H1 (cell line): ENCODE measurements around the gene HPGDS. TPM values are rescaled to one million over a fixed set of nuclear protein-coding genes. Genes with fewer than 3 reads are reported as not detected.

Experiments used
- CTCF ChIA-PET: fragments of 300-600 bp; sonication (Branson Sonifier 250); formaldehyde crosslinking; loops from one replicate; lab custom pipeline; 2021; ENCODE audit not compliant: partially characterized antibody; lab: Charles Lee
- POLR2A ChIA-PET: fragments of 300-600 bp; sonication (Branson Sonifier 250); formaldehyde crosslinking; loops from one replicate; lab custom pipeline; 2021; ENCODE audit warnings: inconsistent platforms; ENCODE audit not compliant: partially characterized antibody; lab: Charles Lee
- DNase-seq, 2 experiments: peaks; one replicate each; pipeline versions ENCODE4 v3.0.0 to v3.0.0-alpha.2; 2010 to 2022; ENCODE audit warnings: low spot score in 2 of 2, low read depth in 1 of 2, mixed read lengths in 1 of 2
- FAIRE-seq: peaks from 2 replicates; lab custom pipeline; 2011; peaks lifted over from hg19 to GRCh38; lab: Jason Lieb, UNC
- H2AFZ ChIP-seq: 2 replicates; pipeline ENCODE4 v1.8.1; 2012; ENCODE audit warnings: low read length, inconsistent platforms
- H2AK5ac ChIP-seq: 2 replicates; pipeline ENCODE4 v1.6.1; 2013; ENCODE audit warnings: low read depth, low read length
- H2BK120ac ChIP-seq: replicated peaks from 2 replicates; pipeline ENCODE3; 2013; ENCODE audit warnings: low read depth, low read length, inconsistent platforms
- H2BK12ac ChIP-seq: 2 replicates; pipeline ENCODE4 v1.6.1; 2013; ENCODE audit warnings: low read depth, low read length
- H2BK15ac ChIP-seq: 2 replicates; pipeline ENCODE4 v1.6.1; 2013; ENCODE audit warnings: low read length
- H2BK20ac ChIP-seq: 2 replicates; pipeline ENCODE4 v1.6.1; 2013; ENCODE audit warnings: low read length
- H2BK5ac ChIP-seq: 2 replicates; pipeline ENCODE4 v1.6.1; 2013; ENCODE audit warnings: low read depth, low read length
- H3K14ac ChIP-seq: 2 replicates; pipeline ENCODE4 v1.6.1; 2013; ENCODE audit warnings: inconsistent platforms; ENCODE audit not compliant: insufficient read length
- H3K18ac ChIP-seq: 2 replicates; pipeline ENCODE4 v1.6.1; 2013; ENCODE audit warnings: low read length; ENCODE audit errors: extremely low read depth
- H3K23ac ChIP-seq: 2 replicates; pipeline ENCODE4 v1.6.1; 2013; ENCODE audit warnings: inconsistent platforms; ENCODE audit not compliant: insufficient read length
- H3K23me2 ChIP-seq: 2 replicates; pipeline ENCODE4 v1.6.1; 2013; ENCODE audit warnings: low read depth, low read length
- H3K27ac ChIP-seq: 2 replicates; pipeline ENCODE4 v1.6.1; 2011; ENCODE audit warnings: low read depth, low read length, inconsistent platforms
- H3K27me3 ChIP-seq, 4 experiments: replicated peaks in 1 of 4; 1 replicate in 1 of 4; 2 replicates in 3 of 4; pipeline versions ENCODE4 v1.6.1 to v1.8.1; 2011 to 2013; ENCODE audit warnings: low read length in 3 of 4, mild to moderate bottlenecking in 3 of 4, inconsistent platforms in 2 of 4, mixed read lengths in 2 of 4, moderate library complexity in 1 of 4; ENCODE audit not compliant: control insufficient read depth in 3 of 4, insufficient read depth in 3 of 4; ENCODE audit errors: extremely low read depth in 1 of 4
- H3K36me3 ChIP-seq, 4 experiments: 2 replicates each; pipeline versions ENCODE4 v1.6.1 to v1.8.1; 2011 to 2013; ENCODE audit warnings: mild to moderate bottlenecking in 4 of 4, low read length in 3 of 4, moderate library complexity in 2 of 4, control low read depth in 1 of 4, inconsistent platforms in 1 of 4; ENCODE audit not compliant: insufficient read depth in 4 of 4, control insufficient read depth in 2 of 4
- H3K4ac ChIP-seq: replicated peaks from 2 replicates; pipeline ENCODE3; 2013; ENCODE audit warnings: low read length, low read depth, mixed read lengths, inconsistent platforms; ENCODE audit not compliant: insufficient read length
- H3K4me1 ChIP-seq, 4 experiments: replicated peaks in 1 of 4; 1 replicate in 1 of 4; 2 replicates in 3 of 4; pipeline versions ENCODE4 v1.6.1 to v1.8.1; 2011 to 2013; ENCODE audit warnings: low read length in 3 of 4, inconsistent platforms in 2 of 4, mixed read lengths in 1 of 4; ENCODE audit not compliant: insufficient read depth in 4 of 4, control insufficient read depth in 3 of 4
- H3K4me2 ChIP-seq, 2 experiments: 2 replicates each; pipeline versions ENCODE4 v1.6.1 to v1.8.1; 2011 to 2013; ENCODE audit warnings: low read depth in 2 of 2, low read length in 2 of 2, control low read depth in 1 of 2, inconsistent platforms in 1 of 2, mild to moderate bottlenecking in 1 of 2; ENCODE audit not compliant: insufficient read depth in 1 of 2
- H3K4me3 ChIP-seq, 4 experiments: fragments of 200-600, 300-600 bp in 1 of 4; sonication (generic), shearing (Covaris generic), sonication (Bioruptor Twin) in 1 of 4; 2 replicates each; pipeline versions ENCODE4 v1.5.1 to v1.8.1; 2011 to 2016; ENCODE audit warnings: low read length in 4 of 4, low read depth in 3 of 4, control low read depth in 2 of 4, inconsistent platforms in 2 of 4, mild to moderate bottlenecking in 2 of 4, mixed read lengths in 1 of 4, moderate library complexity in 1 of 4; ENCODE audit not compliant: insufficient read depth in 2 of 4; ENCODE audit errors: extremely low read depth in 1 of 4
- H3K56ac ChIP-seq: replicated peaks from 2 replicates; pipeline ENCODE3; 2013; ENCODE audit warnings: low read depth, mild to moderate bottlenecking, mixed read lengths, low read length, inconsistent platforms; ENCODE audit not compliant: insufficient read length
- H3K79me1 ChIP-seq: 2 replicates; pipeline ENCODE4 v1.6.1; 2013; ENCODE audit warnings: low read depth, low read length, control low read depth
- H3K79me2 ChIP-seq, 2 experiments: 2 replicates each; pipeline versions ENCODE4 v1.6.1 to v1.8.1; 2012 to 2013; ENCODE audit warnings: low read length in 2 of 2, mild to moderate bottlenecking in 2 of 2, inconsistent platforms in 1 of 2; ENCODE audit not compliant: insufficient read depth in 2 of 2, control insufficient read depth in 1 of 2
- H3K9ac ChIP-seq, 4 experiments: replicated peaks in 1 of 4; 1 replicate in 1 of 4; 2 replicates in 3 of 4; pipeline versions ENCODE4 v1.6.1 to v1.8.1; 2011 to 2013; ENCODE audit warnings: low read depth in 3 of 4, low read length in 3 of 4, control low read depth in 2 of 4, mild to moderate bottlenecking in 2 of 4, moderate library complexity in 2 of 4, inconsistent platforms in 1 of 4; ENCODE audit errors: extremely low read depth in 1 of 4
- H3K9me3 ChIP-seq, 2 experiments: 2 replicates each; pipeline versions ENCODE4 v1.6.1 to v1.8.1; 2012 to 2013; ENCODE audit warnings: mild to moderate bottlenecking in 2 of 2, moderate library complexity in 2 of 2, control low read depth in 1 of 2, inconsistent platforms in 1 of 2, low read depth in 1 of 2, low read length in 1 of 2, mixed read lengths in 1 of 2; ENCODE audit not compliant: insufficient read depth in 2 of 2
- H4K20me1 ChIP-seq, 2 experiments: replicated peaks in 1 of 2; 2 replicates each; pipeline versions ENCODE3 to v1.8.1; 2011 to 2013; ENCODE audit warnings: inconsistent platforms in 2 of 2, low read length in 2 of 2, mild to moderate bottlenecking in 1 of 2; ENCODE audit not compliant: insufficient read depth in 2 of 2, control insufficient read depth in 1 of 2
- H4K5ac ChIP-seq: 2 replicates; pipeline ENCODE4 v1.6.1; 2013; ENCODE audit warnings: low read length, low read depth, mixed read lengths, inconsistent platforms; ENCODE audit not compliant: insufficient read length
- H4K8ac ChIP-seq: 2 replicates; pipeline ENCODE4 v1.8.0; 2013; ENCODE audit warnings: mild to moderate bottlenecking, moderate library complexity, low read length, inconsistent platforms; ENCODE audit not compliant: insufficient read depth; ENCODE audit errors: extremely low read depth
- H4K91ac ChIP-seq: replicated peaks from 2 replicates; pipeline ENCODE3; 2013; ENCODE audit warnings: low read length, mixed read lengths, inconsistent platforms; ENCODE audit not compliant: insufficient read length
- BCL11A ChIP-seq, 2 experiments: IDR thresholded peaks; one replicate each; pipeline ENCODE4 v1.6.1; 2011; ENCODE audit warnings: low read depth in 2 of 2, low read length in 2 of 2, mild to moderate bottlenecking in 2 of 2
- EGR1 ChIP-seq: IDR thresholded peaks from 2 replicates; pipeline ENCODE4 v1.6.1; 2011; ENCODE audit warnings: low read depth, low read length, borderline replicate concordance
- PHF8 ChIP-seq: fragments of 200-600 bp; sonication (generic); conservative IDR thresholded peaks from 2 replicates; pipeline ENCODE4 v1.7.1; 2012; ENCODE audit warnings: low read depth, mild to moderate bottlenecking, inconsistent platforms, low read length, moderate library complexity
- POLR2AphosphoS5 ChIP-seq: IDR thresholded peaks from 2 replicates; pipeline ENCODE4 v1.6.1; 2011; ENCODE audit warnings: low read depth, low read length
- RNF2 ChIP-seq: fragments of 200-900, 300-1000 bp; sonication (generic); IDR thresholded peaks from 2 replicates; pipeline ENCODE4 v1.7.1; 2016; ENCODE audit warnings: borderline replicate concordance, low read depth, mild to moderate bottlenecking, antibody characterized with exemption, low read length; ENCODE audit not compliant: poor library complexity, severe bottlenecking; ENCODE audit errors: missing control alignments
- SIN3A ChIP-seq, 2 experiments: IDR thresholded peaks in 1 of 2; conservative IDR thresholded peaks in 1 of 2; 2 replicates each; pipeline ENCODE4 v1.6.1; 2011 to 2012; ENCODE audit warnings: low read length in 2 of 2, improper control_type of control experiment in 1 of 2, low read depth in 1 of 2, mild to moderate bottlenecking in 1 of 2
- SP1 ChIP-seq: IDR thresholded peaks from 2 replicates; pipeline ENCODE4 v1.6.1; 2011; ENCODE audit warnings: low read depth, low read length
- SP4 ChIP-seq: IDR thresholded peaks from 2 replicates; pipeline ENCODE4 v1.6.1; 2012; ENCODE audit warnings: low read length, inconsistent platforms
- TEAD4 ChIP-seq: IDR thresholded peaks from 2 replicates; pipeline ENCODE4 v1.6.1; 2012; ENCODE audit warnings: low read depth, low read length, inconsistent platforms, mixed read lengths
- WGBS, 2 experiments: shearing (Covaris generic) in 1 of 2; methylation state at CpG; one replicate each; pipeline versions ENCODE4 v1.1.6 to v1.1.7; 2013 to 2015; ENCODE audit warnings: low lambda C conversion rate in 2 of 2, mixed read lengths in 2 of 2, inconsistent platforms in 1 of 2, low coverage in 1 of 2, missing lambda C conversion rate in 1 of 2; ENCODE audit not compliant: insufficient replicate concordance in 2 of 2, insufficient coverage in 1 of 2, insufficient read length in 1 of 2; ENCODE audit errors: extremely low coverage in 1 of 2, missing lambda C conversion rate in 1 of 2; 5-methylcytosine and 5-hydroxymethylcytosine counted together
- polyA plus RNA-seq, 7 experiments: library from polyadenylated mRNA; depleted of rRNA in 3 of 7; stranded (reverse) in 5 of 7; unstranded in 2 of 7; fragments of >200 nt in 5 of 7; fragments of 200-250 nt in 2 of 7; gene quantifications; 1 replicate in 5 of 7; 2 replicates in 1 of 7; 4 replicates in 1 of 7; pipeline versions ENCODE4 v1.2.1 to v1.2.3, GENCODE V29; 2011 to 2013; ENCODE audit warnings: missing spikeins in 2 of 7, mixed read lengths in 2 of 7
- total RNA-seq: library from RNA; stranded (reverse); fragmentation: NEBNext Ultra II Directional; extraction: Animal tissue kit (Norgen Biotek cat#: 25700); gene quantifications from 2 replicates; pipeline ENCODE4 v1.2.1, GENCODE V29; 2021
- TF ChIP-seq, protein P1 (sequence below), 3 experiments: IDR thresholded peaks; 1 replicate in 2 of 3; 2 replicates in 1 of 3; pipeline versions ENCODE4 v1.5.1 to v1.6.1; 2011; ENCODE audit warnings: low read length in 3 of 3, mild to moderate bottlenecking in 3 of 3, inconsistent platforms in 2 of 3, low read depth in 1 of 3, moderate library complexity in 1 of 3; ENCODE audit not compliant: insufficient read depth in 1 of 3; ENCODE audit errors: control extremely low read depth in 1 of 3
- TF ChIP-seq, protein P2 (sequence below): IDR thresholded peaks from 2 replicates; pipeline ENCODE4 v1.6.1; 2012; ENCODE audit warnings: inconsistent platforms

Gene HPGDS
- total and polyA plus RNA-seq, 2 of the 8 experiments (the other 6 are each of a cell fraction or from before 2014, with no cell fraction given): not detected

DNA sequence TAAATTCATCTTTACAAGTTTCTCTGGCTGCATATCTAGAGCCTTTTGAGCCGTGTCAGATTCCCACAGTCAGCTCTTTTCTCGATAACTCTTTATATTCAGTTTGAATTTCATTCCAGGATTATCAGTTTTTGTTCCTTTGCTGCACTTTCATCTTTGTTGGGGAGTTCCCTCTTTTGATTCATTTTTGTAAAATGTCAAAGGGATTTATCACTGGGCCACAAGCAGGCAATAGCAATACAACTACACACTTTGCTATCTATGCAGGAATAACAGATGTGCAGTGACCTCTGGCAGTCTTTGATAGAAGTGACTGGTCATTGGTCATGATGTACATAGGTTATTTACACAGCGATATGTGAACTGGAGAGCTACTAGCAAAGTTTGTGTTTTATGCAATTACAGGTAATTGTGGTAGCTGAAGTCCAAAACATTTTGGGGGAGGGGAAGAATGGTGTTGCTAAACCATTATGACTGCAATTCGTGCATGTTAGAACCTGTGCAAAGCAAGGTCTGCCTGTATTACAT, 43.8 kb downstream of the HPGDS start:
- CTCF ChIA-PET: no interaction called here
- TF ChIP-seq SP1: no peak
- TF ChIP-seq EGR1: no peak
- no peak for TF ChIP-seq PHF8
- TF ChIP-seq, protein P1, sequence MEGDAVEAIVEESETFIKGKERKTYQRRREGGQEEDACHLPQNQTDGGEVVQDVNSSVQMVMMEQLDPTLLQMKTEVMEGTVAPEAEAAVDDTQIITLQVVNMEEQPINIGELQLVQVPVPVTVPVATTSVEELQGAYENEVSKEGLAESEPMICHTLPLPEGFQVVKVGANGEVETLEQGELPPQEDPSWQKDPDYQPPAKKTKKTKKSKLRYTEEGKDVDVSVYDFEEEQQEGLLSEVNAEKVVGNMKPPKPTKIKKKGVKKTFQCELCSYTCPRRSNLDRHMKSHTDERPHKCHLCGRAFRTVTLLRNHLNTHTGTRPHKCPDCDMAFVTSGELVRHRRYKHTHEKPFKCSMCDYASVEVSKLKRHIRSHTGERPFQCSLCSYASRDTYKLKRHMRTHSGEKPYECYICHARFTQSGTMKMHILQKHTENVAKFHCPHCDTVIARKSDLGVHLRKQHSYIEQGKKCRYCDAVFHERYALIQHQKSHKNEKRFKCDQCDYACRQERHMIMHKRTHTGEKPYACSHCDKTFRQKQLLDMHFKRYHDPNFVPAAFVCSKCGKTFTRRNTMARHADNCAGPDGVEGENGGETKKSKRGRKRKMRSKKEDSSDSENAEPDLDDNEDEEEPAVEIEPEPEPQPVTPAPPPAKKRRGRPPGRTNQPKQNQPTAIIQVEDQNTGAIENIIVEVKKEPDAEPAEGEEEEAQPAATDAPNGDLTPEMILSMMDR (IDR thresholded peaks at IDR 0.05; ENCODE audit: control extremely low read depth in 1 of 3, insufficient read depth in 1 of 3, low read depth in 1 of 3, low read length in 3 of 3): no peak
- no peak for TF ChIP-seq POLR2AphosphoS5
- TF ChIP-seq SP4: no peak
- TF ChIP-seq TEAD4: no peak
- no peak for TF ChIP-seq SIN3A (conservative IDR thresholded peaks at IDR 0.05 in 1 of 2, IDR thresholded peaks at IDR 0.05 in 1 of 2; ENCODE audit: low read depth in 1 of 2, low read length in 2 of 2)
- TF ChIP-seq BCL11A (IDR thresholded peaks at IDR 0.05; ENCODE audit: low read depth in 2 of 2, low read length in 2 of 2): no peak
- TF ChIP-seq RNF2: no peak
- TF ChIP-seq, protein P2, sequence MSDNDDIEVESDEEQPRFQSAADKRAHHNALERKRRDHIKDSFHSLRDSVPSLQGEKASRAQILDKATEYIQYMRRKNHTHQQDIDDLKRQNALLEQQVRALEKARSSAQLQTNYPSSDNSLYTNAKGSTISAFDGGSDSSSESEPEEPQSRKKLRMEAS: no peak

More for the DNA sequence above, 43.8 kb downstream of the HPGDS start:
- H3K4me3 ChIP-seq: no peak overlapping the region
- no peak overlapping the region for H2BK12ac ChIP-seq
- no peak overlapping the region for H2BK20ac ChIP-seq
- no peaks in the 10 kb centered on the region; a peak in 1 of 7 replicates for H3K4me1 ChIP-seq
- no peak overlapping the region for H3K4ac ChIP-seq
- H2AFZ ChIP-seq: no peak overlapping the region
- no peaks in the 10 kb centered on the region for H3K23me2 ChIP-seq
- no peak overlapping the region for H4K5ac ChIP-seq
- POLR2A ChIA-PET: interaction anchor here (0.6 kb wide), 1 partner anchor 19 kb away, joined by 3 read pairs; no protein-coding TSS in a partner anchor
- H3K14ac ChIP-seq: no peak overlapping the region
- H3K79me1 ChIP-seq: no peaks in the 10 kb centered on the region
- H3K4me2 ChIP-seq: no peak overlapping the region
- DNase-seq (no peak), FAIRE-seq (no peak)
- H2BK5ac ChIP-seq: no peak overlapping the region
- H3K56ac ChIP-seq: no peak overlapping the region
- H3K9me3 ChIP-seq: no peaks in the 10 kb centered on the region
- no peak overlapping the region for H4K8ac ChIP-seq
- 89% methylated on average over 4 of the region's 4 CpGs; no CpG with 5 or more reads in 1 of the 2 experiments for WGBS, 2 experiments
- H2BK120ac ChIP-seq: no peak overlapping the region
- no peaks in the 10 kb centered on the region for H4K20me1 ChIP-seq
- H3K27me3 ChIP-seq: no peaks in the 10 kb centered on the region
- H3K36me3 ChIP-seq: no peaks in the 10 kb centered on the region
- H3K79me2 ChIP-seq: no peaks in the 10 kb centered on the region
- H3K18ac ChIP-seq: no peak overlapping the region
- no peak overlapping the region for H3K23ac ChIP-seq
- H3K27ac ChIP-seq: no peak overlapping the region
- no peak overlapping the region for H2AK5ac ChIP-seq
- no peak overlapping the region for H3K9ac ChIP-seq
- no peak overlapping the region for H4K91ac ChIP-seq
- H2BK15ac ChIP-seq: no peak overlapping the region
